GM10266 (cell line): ENCODE measurements around the gene PAMR1.

Experiments
- DNase-seq: peaks from one replicate; pipeline ENCODE4 v3.0.0; 2012; ENCODE audit errors: extremely low spot score
- TF ChIP-seq, protein P1 (sequence below): IDR thresholded peaks from 2 replicates; pipeline ENCODE4 v1.5.1; 2012; ENCODE audit warnings: mild to moderate bottlenecking, low read depth; ENCODE audit not compliant: control insufficient read depth, insufficient read depth; ENCODE audit errors: missing control alignments

PAMR1 gene

GRCh38 chr11:35486446-35486845 is 39.0 kb downstream of the PAMR1 start:
- TF ChIP-seq, protein P1, sequence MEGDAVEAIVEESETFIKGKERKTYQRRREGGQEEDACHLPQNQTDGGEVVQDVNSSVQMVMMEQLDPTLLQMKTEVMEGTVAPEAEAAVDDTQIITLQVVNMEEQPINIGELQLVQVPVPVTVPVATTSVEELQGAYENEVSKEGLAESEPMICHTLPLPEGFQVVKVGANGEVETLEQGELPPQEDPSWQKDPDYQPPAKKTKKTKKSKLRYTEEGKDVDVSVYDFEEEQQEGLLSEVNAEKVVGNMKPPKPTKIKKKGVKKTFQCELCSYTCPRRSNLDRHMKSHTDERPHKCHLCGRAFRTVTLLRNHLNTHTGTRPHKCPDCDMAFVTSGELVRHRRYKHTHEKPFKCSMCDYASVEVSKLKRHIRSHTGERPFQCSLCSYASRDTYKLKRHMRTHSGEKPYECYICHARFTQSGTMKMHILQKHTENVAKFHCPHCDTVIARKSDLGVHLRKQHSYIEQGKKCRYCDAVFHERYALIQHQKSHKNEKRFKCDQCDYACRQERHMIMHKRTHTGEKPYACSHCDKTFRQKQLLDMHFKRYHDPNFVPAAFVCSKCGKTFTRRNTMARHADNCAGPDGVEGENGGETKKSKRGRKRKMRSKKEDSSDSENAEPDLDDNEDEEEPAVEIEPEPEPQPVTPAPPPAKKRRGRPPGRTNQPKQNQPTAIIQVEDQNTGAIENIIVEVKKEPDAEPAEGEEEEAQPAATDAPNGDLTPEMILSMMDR, result peak; percentile 5
- no peak for DNase-seq

GRCh38 chr11:35485656-35486322 is 39.6 kb downstream of the PAMR1 start:
- peak; percentile 67 for DNase-seq
- TF ChIP-seq, protein P1, result peak; percentile 89

DNA sequence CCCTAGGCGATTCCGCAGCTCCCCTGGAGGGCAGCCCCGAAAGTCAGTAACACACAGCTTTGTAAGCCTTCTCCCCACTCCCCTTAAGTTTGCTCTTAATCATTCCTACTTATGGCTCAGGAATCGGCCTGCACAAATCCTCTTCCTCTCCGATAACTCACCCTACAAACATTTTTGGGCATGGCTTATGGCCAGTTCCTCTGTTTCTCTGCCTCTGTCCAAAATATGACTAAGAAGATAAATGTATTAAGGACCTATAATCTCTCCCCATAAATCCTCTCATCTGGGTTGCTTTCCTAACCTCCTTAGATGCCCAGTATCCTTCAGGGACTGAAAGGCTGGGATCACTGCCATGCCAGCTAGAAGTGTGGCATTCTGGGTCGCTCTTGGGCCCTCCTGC is 41.0 kb downstream of the PAMR1 start:
- TF ChIP-seq, protein P1, result no peak
- no peak for DNase-seq

GRCh38 chr11:35483131-35483820 is 42.1 kb downstream of the PAMR1 start:
- DNase-seq, result no peak
- TF ChIP-seq, protein P1, result no peak

DNA sequence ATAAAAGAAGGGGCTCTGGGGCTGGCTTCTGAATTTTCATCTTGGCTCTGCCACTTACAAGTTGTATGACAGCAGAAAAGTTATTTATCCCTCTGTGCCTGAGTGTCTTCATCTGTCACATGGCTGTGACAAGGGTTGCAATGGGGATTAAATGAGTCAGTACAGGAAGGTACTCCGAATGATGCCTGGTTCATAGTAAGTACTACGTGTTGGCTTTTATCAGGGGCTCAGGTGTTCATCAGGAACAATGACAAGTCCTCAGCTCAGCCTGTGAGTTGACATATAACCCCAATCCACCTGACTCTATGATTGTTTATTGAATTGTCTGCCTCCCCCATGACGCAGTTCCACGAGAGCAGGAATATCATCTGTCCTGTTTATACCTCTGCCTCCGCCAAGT is 45.7 kb downstream of the PAMR1 start:
- TF ChIP-seq, protein P1, result no peak
- DNase-seq, result no peak

GRCh38 chr11:35478471-35479091 is 46.8 kb downstream of the PAMR1 start:
- TF ChIP-seq, protein P1, result no peak
- DNase-seq, result no peak

GRCh38 chr11:35477901-35478300 is 47.5 kb downstream of the PAMR1 start:
- TF ChIP-seq, protein P1, result no peak
- DNase-seq, result no peak
